H1 (cell line): Measurements from ENCODE around the gene SPANXN3. TPM values are rescaled to one million over a fixed set of nuclear protein-coding genes. Genes with fewer than 3 reads are reported as not detected.

Source experiments
- CTCF ChIA-PET: fragments of 300-600 bp; sonication (Branson Sonifier 250); formaldehyde crosslinking; loops from one replicate; lab custom pipeline; 2021; ENCODE audit not compliant: partially characterized antibody; lab: Charles Lee
- POLR2A ChIA-PET: fragments of 300-600 bp; sonication (Branson Sonifier 250); formaldehyde crosslinking; loops from one replicate; lab custom pipeline; 2021; ENCODE audit warnings: inconsistent platforms; ENCODE audit not compliant: partially characterized antibody; lab: Charles Lee
- DNase-seq, 2 experiments: peaks; one replicate each; pipeline versions ENCODE4 v3.0.0 to v3.0.0-alpha.2; 2010 to 2022; ENCODE audit warnings: low spot score in 2 of 2, low read depth in 1 of 2, mixed read lengths in 1 of 2
- FAIRE-seq: peaks from 2 replicates; lab custom pipeline; 2011; peaks lifted over from hg19 to GRCh38; lab: Jason Lieb, UNC
- H2AFZ ChIP-seq: 2 replicates; pipeline ENCODE4 v1.8.1; 2012; ENCODE audit warnings: low read length, inconsistent platforms
- H2AK5ac ChIP-seq: 2 replicates; pipeline ENCODE4 v1.6.1; 2013; ENCODE audit warnings: low read depth, low read length
- H2BK120ac ChIP-seq: replicated peaks from 2 replicates; pipeline ENCODE3; 2013; ENCODE audit warnings: low read depth, low read length, inconsistent platforms
- H2BK12ac ChIP-seq: 2 replicates; pipeline ENCODE4 v1.6.1; 2013; ENCODE audit warnings: low read depth, low read length
- H2BK15ac ChIP-seq: 2 replicates; pipeline ENCODE4 v1.6.1; 2013; ENCODE audit warnings: low read length
- H2BK20ac ChIP-seq: 2 replicates; pipeline ENCODE4 v1.6.1; 2013; ENCODE audit warnings: low read length
- H2BK5ac ChIP-seq: 2 replicates; pipeline ENCODE4 v1.6.1; 2013; ENCODE audit warnings: low read depth, low read length
- H3K14ac ChIP-seq: 2 replicates; pipeline ENCODE4 v1.6.1; 2013; ENCODE audit warnings: inconsistent platforms; ENCODE audit not compliant: insufficient read length
- H3K18ac ChIP-seq: 2 replicates; pipeline ENCODE4 v1.6.1; 2013; ENCODE audit warnings: low read length; ENCODE audit errors: extremely low read depth
- H3K23ac ChIP-seq: 2 replicates; pipeline ENCODE4 v1.6.1; 2013; ENCODE audit warnings: inconsistent platforms; ENCODE audit not compliant: insufficient read length
- H3K23me2 ChIP-seq: 2 replicates; pipeline ENCODE4 v1.6.1; 2013; ENCODE audit warnings: low read depth, low read length
- H3K27ac ChIP-seq: 2 replicates; pipeline ENCODE4 v1.6.1; 2011; ENCODE audit warnings: low read depth, low read length, inconsistent platforms
- H3K27me3 ChIP-seq, 4 experiments: replicated peaks in 1 of 4; 1 replicate in 1 of 4; 2 replicates in 3 of 4; pipeline versions ENCODE4 v1.6.1 to v1.8.1; 2011 to 2013; ENCODE audit warnings: low read length in 3 of 4, mild to moderate bottlenecking in 3 of 4, inconsistent platforms in 2 of 4, mixed read lengths in 2 of 4, moderate library complexity in 1 of 4; ENCODE audit not compliant: control insufficient read depth in 3 of 4, insufficient read depth in 3 of 4; ENCODE audit errors: extremely low read depth in 1 of 4
- H3K36me3 ChIP-seq, 4 experiments: 2 replicates each; pipeline versions ENCODE4 v1.6.1 to v1.8.1; 2011 to 2013; ENCODE audit warnings: mild to moderate bottlenecking in 4 of 4, low read length in 3 of 4, moderate library complexity in 2 of 4, control low read depth in 1 of 4, inconsistent platforms in 1 of 4; ENCODE audit not compliant: insufficient read depth in 4 of 4, control insufficient read depth in 2 of 4
- H3K4ac ChIP-seq: replicated peaks from 2 replicates; pipeline ENCODE3; 2013; ENCODE audit warnings: low read length, low read depth, mixed read lengths, inconsistent platforms; ENCODE audit not compliant: insufficient read length
- H3K4me1 ChIP-seq, 4 experiments: replicated peaks in 1 of 4; 1 replicate in 1 of 4; 2 replicates in 3 of 4; pipeline versions ENCODE4 v1.6.1 to v1.8.1; 2011 to 2013; ENCODE audit warnings: low read length in 3 of 4, inconsistent platforms in 2 of 4, mixed read lengths in 1 of 4; ENCODE audit not compliant: insufficient read depth in 4 of 4, control insufficient read depth in 3 of 4
- H3K4me2 ChIP-seq, 2 experiments: 2 replicates each; pipeline versions ENCODE4 v1.6.1 to v1.8.1; 2011 to 2013; ENCODE audit warnings: low read depth in 2 of 2, low read length in 2 of 2, control low read depth in 1 of 2, inconsistent platforms in 1 of 2, mild to moderate bottlenecking in 1 of 2; ENCODE audit not compliant: insufficient read depth in 1 of 2
- H3K4me3 ChIP-seq, 4 experiments: fragments of 200-600, 300-600 bp in 1 of 4; sonication (generic), shearing (Covaris generic), sonication (Bioruptor Twin) in 1 of 4; 2 replicates each; pipeline versions ENCODE4 v1.5.1 to v1.8.1; 2011 to 2016; ENCODE audit warnings: low read length in 4 of 4, low read depth in 3 of 4, control low read depth in 2 of 4, inconsistent platforms in 2 of 4, mild to moderate bottlenecking in 2 of 4, mixed read lengths in 1 of 4, moderate library complexity in 1 of 4; ENCODE audit not compliant: insufficient read depth in 2 of 4; ENCODE audit errors: extremely low read depth in 1 of 4
- H3K56ac ChIP-seq: replicated peaks from 2 replicates; pipeline ENCODE3; 2013; ENCODE audit warnings: low read depth, mild to moderate bottlenecking, mixed read lengths, low read length, inconsistent platforms; ENCODE audit not compliant: insufficient read length
- H3K79me1 ChIP-seq: 2 replicates; pipeline ENCODE4 v1.6.1; 2013; ENCODE audit warnings: low read depth, low read length, control low read depth
- H3K79me2 ChIP-seq, 2 experiments: 2 replicates each; pipeline versions ENCODE4 v1.6.1 to v1.8.1; 2012 to 2013; ENCODE audit warnings: low read length in 2 of 2, mild to moderate bottlenecking in 2 of 2, inconsistent platforms in 1 of 2; ENCODE audit not compliant: insufficient read depth in 2 of 2, control insufficient read depth in 1 of 2
- H3K9ac ChIP-seq, 4 experiments: replicated peaks in 1 of 4; 1 replicate in 1 of 4; 2 replicates in 3 of 4; pipeline versions ENCODE4 v1.6.1 to v1.8.1; 2011 to 2013; ENCODE audit warnings: low read depth in 3 of 4, low read length in 3 of 4, control low read depth in 2 of 4, mild to moderate bottlenecking in 2 of 4, moderate library complexity in 2 of 4, inconsistent platforms in 1 of 4; ENCODE audit errors: extremely low read depth in 1 of 4
- H3K9me3 ChIP-seq, 2 experiments: 2 replicates each; pipeline versions ENCODE4 v1.6.1 to v1.8.1; 2012 to 2013; ENCODE audit warnings: mild to moderate bottlenecking in 2 of 2, moderate library complexity in 2 of 2, control low read depth in 1 of 2, inconsistent platforms in 1 of 2, low read depth in 1 of 2, low read length in 1 of 2, mixed read lengths in 1 of 2; ENCODE audit not compliant: insufficient read depth in 2 of 2
- H4K20me1 ChIP-seq, 2 experiments: replicated peaks in 1 of 2; 2 replicates each; pipeline versions ENCODE3 to v1.8.1; 2011 to 2013; ENCODE audit warnings: inconsistent platforms in 2 of 2, low read length in 2 of 2, mild to moderate bottlenecking in 1 of 2; ENCODE audit not compliant: insufficient read depth in 2 of 2, control insufficient read depth in 1 of 2
- H4K5ac ChIP-seq: 2 replicates; pipeline ENCODE4 v1.6.1; 2013; ENCODE audit warnings: low read length, low read depth, mixed read lengths, inconsistent platforms; ENCODE audit not compliant: insufficient read length
- H4K8ac ChIP-seq: 2 replicates; pipeline ENCODE4 v1.8.0; 2013; ENCODE audit warnings: mild to moderate bottlenecking, moderate library complexity, low read length, inconsistent platforms; ENCODE audit not compliant: insufficient read depth; ENCODE audit errors: extremely low read depth
- H4K91ac ChIP-seq: replicated peaks from 2 replicates; pipeline ENCODE3; 2013; ENCODE audit warnings: low read length, mixed read lengths, inconsistent platforms; ENCODE audit not compliant: insufficient read length
- ASH2L ChIP-seq: fragments of 200-600, 300-600 bp; sonication (generic); IDR thresholded peaks from one replicate; pipeline ENCODE4 v1.7.1; 2017; ENCODE audit warnings: low read length
- CBX8 ChIP-seq: fragments of 300-800, 300-1000 bp; sonication (generic); IDR thresholded peaks from 2 replicates; pipeline ENCODE4 v1.7.1; 2016; ENCODE audit warnings: low read depth, low read length, borderline replicate concordance
- CHD2 ChIP-seq: IDR thresholded peaks from 2 replicates; pipeline ENCODE4 v1.6.1; 2012; ENCODE audit warnings: low read length, improper control_type of control experiment
- CTBP2 ChIP-seq: IDR thresholded peaks from 2 replicates; pipeline ENCODE4 v1.7.0; 2011; ENCODE audit warnings: borderline replicate concordance, mild to moderate bottlenecking, moderate library complexity, mixed read lengths, low read length; ENCODE audit not compliant: insufficient read depth, insufficient read length
- JUND ChIP-seq: IDR thresholded peaks from 2 replicates; pipeline ENCODE4 v1.6.1; 2011; ENCODE audit warnings: mild to moderate bottlenecking, improper control_type of control experiment, low read length
- KDM4A ChIP-seq: IDR thresholded peaks from one replicate; pipeline ENCODE4 v1.7.1; 2012; ENCODE audit warnings: low read depth, mild to moderate bottlenecking, moderate library complexity, low read length, inconsistent platforms; ENCODE audit not compliant: severe bottlenecking
- KDM5A ChIP-seq: fragments of 200-600 bp; IDR thresholded peaks from 2 replicates; pipeline ENCODE4 v1.7.1; 2012; ENCODE audit warnings: mild to moderate bottlenecking, low read length, inconsistent platforms, mixed read lengths
- MAX ChIP-seq: IDR thresholded peaks from 2 replicates; pipeline ENCODE4 v1.6.1; 2012; ENCODE audit warnings: inconsistent platforms
- POLR2A ChIP-seq, 2 experiments: IDR thresholded peaks; 1 replicate in 1 of 2; 2 replicates in 1 of 2; pipeline ENCODE4 v1.6.1; 2011; ENCODE audit warnings: low read depth in 2 of 2, low read length in 2 of 2, mild to moderate bottlenecking in 2 of 2; ENCODE audit errors: control extremely low read depth in 1 of 2
- RAD21 ChIP-seq, 2 experiments: IDR thresholded peaks in 1 of 2; conservative IDR thresholded peaks in 1 of 2; 2 replicates each; pipeline ENCODE4 v1.6.1; 2011; ENCODE audit warnings: low read depth in 2 of 2, low read length in 2 of 2, improper control_type of control experiment in 1 of 2, inconsistent platforms in 1 of 2, mild to moderate bottlenecking in 1 of 2, moderate library complexity in 1 of 2
- RBBP5 ChIP-seq: IDR thresholded peaks from 2 replicates; pipeline ENCODE4 v1.7.1; 2012; ENCODE audit warnings: low read depth, mild to moderate bottlenecking, inconsistent platforms, low read length, moderate library complexity, borderline replicate concordance
- SIRT6 ChIP-seq: IDR thresholded peaks from one replicate; pipeline ENCODE4 v1.7.1; 2012; ENCODE audit warnings: low read length, inconsistent platforms
- SRF ChIP-seq: IDR thresholded peaks from 2 replicates; pipeline ENCODE4 v1.6.1; 2011; ENCODE audit warnings: mild to moderate bottlenecking, low read depth, low read length, moderate library complexity
- TAF1 ChIP-seq: IDR thresholded peaks from 2 replicates; pipeline ENCODE4 v1.6.1; 2011; ENCODE audit warnings: mild to moderate bottlenecking, low read depth, low read length
- TBP ChIP-seq: IDR thresholded peaks from 2 replicates; pipeline ENCODE4 v1.6.1; 2011; ENCODE audit warnings: low read depth, low read length, improper control_type of control experiment
- TCF12 ChIP-seq: IDR thresholded peaks from 2 replicates; pipeline ENCODE4 v1.6.1; 2011; ENCODE audit warnings: low read depth, mild to moderate bottlenecking, low read length
- WGBS, 2 experiments: shearing (Covaris generic) in 1 of 2; methylation state at CpG; one replicate each; pipeline versions ENCODE4 v1.1.6 to v1.1.7; 2013 to 2015; ENCODE audit warnings: low lambda C conversion rate in 2 of 2, mixed read lengths in 2 of 2, inconsistent platforms in 1 of 2, low coverage in 1 of 2, missing lambda C conversion rate in 1 of 2; ENCODE audit not compliant: insufficient replicate concordance in 2 of 2, insufficient coverage in 1 of 2, insufficient read length in 1 of 2; ENCODE audit errors: extremely low coverage in 1 of 2, missing lambda C conversion rate in 1 of 2; 5-methylcytosine and 5-hydroxymethylcytosine counted together
- polyA plus RNA-seq, 7 experiments: library from polyadenylated mRNA; depleted of rRNA in 3 of 7; stranded (reverse) in 5 of 7; unstranded in 2 of 7; fragments of >200 nt in 5 of 7; fragments of 200-250 nt in 2 of 7; gene quantifications; 1 replicate in 5 of 7; 2 replicates in 1 of 7; 4 replicates in 1 of 7; pipeline versions ENCODE4 v1.2.1 to v1.2.3, GENCODE V29; 2011 to 2013; ENCODE audit warnings: missing spikeins in 2 of 7, mixed read lengths in 2 of 7
- total RNA-seq: library from RNA; stranded (reverse); fragmentation: NEBNext Ultra II Directional; extraction: Animal tissue kit (Norgen Biotek cat#: 25700); gene quantifications from 2 replicates; pipeline ENCODE4 v1.2.1, GENCODE V29; 2021

Gene SPANXN3
- total and polyA plus RNA-seq, 2 of the 8 experiments (the other 6 are each of a cell fraction or from before 2014, with no cell fraction given), result not detected

- no peak overlapping the region for H3K14ac ChIP-seq
- H3K9me3 ChIP-seq, result no peaks in the 10 kb centered on the region
- H2BK12ac ChIP-seq, result no peak overlapping the region
- H3K79me1 ChIP-seq, result no peaks in the 10 kb centered on the region
- 100% methylated on average over 3 of the region's 3 CpGs; no CpG with 5 or more reads in 1 of the 2 experiments for WGBS, 2 experiments
- no peaks in the 10 kb centered on the region for H3K27me3 ChIP-seq
- no peaks in the 10 kb centered on the region for H3K36me3 ChIP-seq
- H3K9ac ChIP-seq, result no peak overlapping the region
- ChIA-PET CTCF (interaction anchor here (1.0 kb wide), 1 partner anchor 171 kb away, joined by 4 read pairs; no protein-coding TSS in a partner anchor), POLR2A (no interaction called here)
- H3K4me3 ChIP-seq, result no peak overlapping the region
- no peak overlapping the region for H2BK15ac ChIP-seq
- no peak overlapping the region for H3K56ac ChIP-seq
- no peak overlapping the region for H2BK20ac ChIP-seq
- no peaks in the 10 kb centered on the region for H3K79me2 ChIP-seq
- H3K4me1 ChIP-seq, result no peaks in the 10 kb centered on the region
- no peak overlapping the region for H4K5ac ChIP-seq
- H4K20me1 ChIP-seq, result no peaks in the 10 kb centered on the region
- DNase-seq (no peak), FAIRE-seq (no peak)
- no peak overlapping the region for H3K4ac ChIP-seq
- H3K23ac ChIP-seq, result no peak overlapping the region
- no peak overlapping the region for H2AK5ac ChIP-seq
- no peak overlapping the region for H3K4me2 ChIP-seq
- no peak overlapping the region for H4K8ac ChIP-seq
- H2AFZ ChIP-seq, result no peak overlapping the region
- no peak overlapping the region; the same call in 1 of the 2 replicates for H3K18ac ChIP-seq
- H3K23me2 ChIP-seq, result no peaks in the 10 kb centered on the region
- H4K91ac ChIP-seq, result no peak overlapping the region
- no peak overlapping the region for H2BK5ac ChIP-seq
- no peak overlapping the region for H3K27ac ChIP-seq
- H2BK120ac ChIP-seq, result no peak overlapping the region
- no peak for TF ChIP-seq SIRT6
- no peak for TF ChIP-seq ASH2L
- TF ChIP-seq CHD2, result no peak
- no peak for TF ChIP-seq KDM5A
- TF ChIP-seq TCF12, result no peak
- TF ChIP-seq TAF1, result no peak
- no peak for TF ChIP-seq POLR2A (IDR thresholded peaks at IDR 0.05; ENCODE audit: control extremely low read depth in 1 of 2, low read depth in 2 of 2, low read length in 2 of 2)
- no peak for TF ChIP-seq KDM4A
- no peak for TF ChIP-seq TBP
- no peak for TF ChIP-seq SRF
- no peak for TF ChIP-seq CBX8
- TF ChIP-seq JUND, result no peak
- no peak for TF ChIP-seq RAD21 (IDR thresholded peaks at IDR 0.05 in 1 of 2, conservative IDR thresholded peaks at IDR 0.05 in 1 of 2; ENCODE audit: low read depth in 2 of 2, low read length in 2 of 2)
- no peak for TF ChIP-seq RBBP5
- no peak for TF ChIP-seq MAX
- no peak for TF ChIP-seq CTBP2
Observed at GRCh38 chrX:143461606-143462005, 55.7 kb downstream of the SPANXN3 start.
